ENCODE data around the gene HACD2.

GRCh38 chr3:123576122-123576521, 8.7 kb downstream of the HACD2 start:
- TF ChIP-seq CTCF (IDR thresholded peaks at IDR 0.05; ENCODE audit: extremely low read depth in 1 of 2, insufficient read depth in 1 of 2, low read depth in 1 of 2, low read length in 2 of 2) = no peak
- no peak for TF ChIP-seq POLR2A (IDR thresholded peaks at IDR 0.05; ENCODE audit: low read depth, low read length)
- no peak for TF ChIP-seq MAX (IDR thresholded peaks at IDR 0.05; ENCODE audit: insufficient read depth, insufficient read length)
- no peak for TF ChIP-seq JUN (IDR thresholded peaks at IDR 0.05; ENCODE audit: borderline replicate concordance, insufficient read depth, insufficient read length, low read depth)
- no peak for TF ChIP-seq MYC (IDR thresholded peaks at IDR 0.05; ENCODE audit: low read depth, low read length)
- no peak for TF ChIP-seq GATA2 (IDR thresholded peaks at IDR 0.05; ENCODE audit: insufficient read depth, insufficient read length, low read depth, low read length)
- no peak for TF ChIP-seq EZH2 (IDR thresholded peaks at IDR 0.05; ENCODE audit: borderline replicate concordance, low read depth, low read length, severe bottlenecking)

Data from endothelial cell of umbilical vein (primary cell).